Left renal cortex interstitium (tissue), 4 donors: ENCODE data around the gene RGS7. TPM values are rescaled to one million over a fixed set of nuclear protein-coding genes. Genes with fewer than 3 reads are reported as not detected.
"Not testable (repeated sequence)": the region's sequence is repeated elsewhere in the genome, so short reads cannot be mapped to it uniquely, and the experiment has no call there.

ENCODE experiments used
- DNase-seq, 4 donors: peaks; one replicate each; pipeline ENCODE4 v3.0.0-alpha.2; 2013; ENCODE audit warnings: low read depth in 4 of 4, low spot score in 2 of 4, missing footprints in 1 of 4
- polyA plus RNA-seq, 4 donors: library from polyadenylated mRNA; unstranded; fragments of 120-200 nt; gene quantifications; one replicate each; pipeline ENCODE4 v1.2.1, GENCODE V29; 2013; ENCODE audit not compliant: insufficient read length in 4 of 4

Gene RGS7
- polyA plus RNA-seq, 4 donors = 4.9 to 6.4 (median 6.0) TPM

GRCh38 chr1:241095847-241096246 is 261.2 kb downstream of the RGS7 start:
- no peak for DNase-seq

- DNase-seq = no peak
Observed at GRCh38 chr1:241090798-241091197, 266.2 kb downstream of the RGS7 start.

GRCh38 chr1:241089066-241089465 is 267.9 kb downstream of the RGS7 start:
- DNase-seq = not testable (repeated sequence)

- DNase-seq = not testable (repeated sequence)
Observed at GRCh38 chr1:241088075-241088474, 268.9 kb downstream of the RGS7 start.

- no peak for DNase-seq
Observed at GRCh38 chr1:241086686-241087085, 270.3 kb downstream of the RGS7 start.

- DNase-seq = no peak
Observed at GRCh38 chr1:241083285-241083684, 273.7 kb downstream of the RGS7 start.

- DNase-seq = no peak
Observed at GRCh38 chr1:241081473-241081872, 275.5 kb downstream of the RGS7 start.

GRCh38 chr1:241079459-241079858 is 277.5 kb downstream of the RGS7 start:
- no peak for DNase-seq

- no peak for DNase-seq
Observed at GRCh38 chr1:241079047-241079446, 278.0 kb downstream of the RGS7 start.

GRCh38 chr1:241077386-241078147 is 279.4 kb downstream of the RGS7 start:
- DNase-seq = no peak

- no peak for DNase-seq
Observed at GRCh38 chr1:241074507-241074906, 282.5 kb downstream of the RGS7 start.

- no peak for DNase-seq
Observed at GRCh38 chr1:241068359-241068758, 288.6 kb downstream of the RGS7 start.

GRCh38 chr1:241063276-241063675 is 293.7 kb downstream of the RGS7 start:
- no peak for DNase-seq

- no peak for DNase-seq
Observed at GRCh38 chr1:241061062-241061461, 295.9 kb downstream of the RGS7 start.

- no peak for DNase-seq
Observed at GRCh38 chr1:241048622-241049021, 308.4 kb downstream of the RGS7 start.

GRCh38 chr1:241045659-241046058 is 311.3 kb downstream of the RGS7 start:
- no peak for DNase-seq

- DNase-seq = no peak
Observed at GRCh38 chr1:241034203-241034936, 322.6 kb downstream of the RGS7 start.

GRCh38 chr1:241024834-241025233 is 332.2 kb downstream of the RGS7 start:
- no peak for DNase-seq

- no peak for DNase-seq
Observed at GRCh38 chr1:241022366-241022765, 334.6 kb downstream of the RGS7 start.

- no peak for DNase-seq
Observed at GRCh38 chr1:241020851-241021697, 335.9 kb downstream of the RGS7 start.

GRCh38 chr1:241012708-241013340 is 344.2 kb downstream of the RGS7 start:
- DNase-seq = no peak
